Middle frontal gyrus (tissue), 1 donor: ENCODE data around the gene CDIP1.

Experiments used
- DNase-seq: peaks from one replicate; pipeline ENCODE4 v3.0.0-alpha.2; 2015; ENCODE audit warnings: low spot score; ENCODE audit errors: extremely low spot score

The CDIP1 gene

DNA sequence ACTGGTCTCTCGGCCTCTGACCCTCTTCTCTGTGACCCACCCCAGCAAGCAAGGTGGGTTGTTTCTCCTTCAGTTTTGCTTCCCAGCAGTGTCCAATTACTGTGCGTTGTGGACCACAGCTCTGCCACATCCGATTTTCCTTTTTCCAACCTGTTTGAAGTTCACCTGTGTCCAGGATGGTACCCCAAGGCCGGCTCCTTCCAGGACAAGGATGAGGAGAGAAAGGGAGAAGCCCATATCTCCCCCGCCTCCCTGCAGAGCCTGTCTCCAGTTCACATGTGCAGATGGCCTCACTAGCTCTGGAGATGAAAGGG lies 77.7 kb downstream of the CDIP1 start:
- no peak for DNase-seq
